Activated T-cell treated with anti-CD3 and anti-CD28 coated beads, Interleukin-2, amount 50 U/mL, for 1 hour (primary cell): Measurements from ENCODE around the gene EGFR.

Experiments
- DNase-seq: peaks from one replicate; pipeline ENCODE4 v3.0.0-alpha.2; 2020

EGFR gene

GRCh38 chr7:55198634-55199392, 180.0 kb downstream of the EGFR start:
- DNase-seq: no peak

- DNase-seq: no peak
Observed at GRCh38 chr7:55199418-55199817, 180.6 kb downstream of the EGFR start.

GRCh38 chr7:55200441-55200840, 181.6 kb downstream of the EGFR start:
- no peak for DNase-seq

- DNase-seq: no peak
Observed at GRCh38 chr7:55202150-55202913, 183.5 kb downstream of the EGFR start.

- no peak for DNase-seq
Observed at GRCh38 chr7:55203300-55203699, 184.5 kb downstream of the EGFR start.

GRCh38 chr7:55205124-55205955, 186.5 kb downstream of the EGFR start:
- no peak for DNase-seq

- no peak for DNase-seq
Observed at GRCh38 chr7:55206235-55207029, 187.6 kb downstream of the EGFR start.

GRCh38 chr7:55207436-55208125, 188.8 kb downstream of the EGFR start:
- DNase-seq: no peak

- DNase-seq: no peak
Observed at GRCh38 chr7:55209366-55209765, 190.5 kb downstream of the EGFR start.

- no peak for DNase-seq
Observed at GRCh38 chr7:55210176-55210575, 191.4 kb downstream of the EGFR start.

GRCh38 chr7:55210716-55211115, 191.9 kb downstream of the EGFR start:
- no peak for DNase-seq

- no peak for DNase-seq
Observed at GRCh38 chr7:55211726-55212125, 192.9 kb downstream of the EGFR start.

- no peak for DNase-seq
Observed at GRCh38 chr7:55212176-55212575, 193.4 kb downstream of the EGFR start.

GRCh38 chr7:55212838-55213237, 194.0 kb downstream of the EGFR start:
- DNase-seq: no peak

- DNase-seq: no peak
Observed at GRCh38 chr7:55214707-55215106, 195.9 kb downstream of the EGFR start.

- no peak for DNase-seq
Observed at GRCh38 chr7:55223023-55223422, 204.2 kb downstream of the EGFR start.

GRCh38 chr7:55224111-55224510, 205.3 kb downstream of the EGFR start:
- DNase-seq: no peak

GRCh38 chr7:55224810-55225209, 206.0 kb downstream of the EGFR start:
- no peak for DNase-seq

GRCh38 chr7:55230014-55230413, 211.2 kb downstream of the EGFR start:
- DNase-seq: no peak

- DNase-seq: no peak
Observed at GRCh38 chr7:55231736-55232280, 213.0 kb downstream of the EGFR start.

- no peak for DNase-seq
Observed at GRCh38 chr7:55233001-55233400, 214.2 kb downstream of the EGFR start.

GRCh38 chr7:55234408-55234807, 215.6 kb downstream of the EGFR start:
- no peak for DNase-seq
